Measurements from ENCODE around the gene EXOC2.

DNA sequence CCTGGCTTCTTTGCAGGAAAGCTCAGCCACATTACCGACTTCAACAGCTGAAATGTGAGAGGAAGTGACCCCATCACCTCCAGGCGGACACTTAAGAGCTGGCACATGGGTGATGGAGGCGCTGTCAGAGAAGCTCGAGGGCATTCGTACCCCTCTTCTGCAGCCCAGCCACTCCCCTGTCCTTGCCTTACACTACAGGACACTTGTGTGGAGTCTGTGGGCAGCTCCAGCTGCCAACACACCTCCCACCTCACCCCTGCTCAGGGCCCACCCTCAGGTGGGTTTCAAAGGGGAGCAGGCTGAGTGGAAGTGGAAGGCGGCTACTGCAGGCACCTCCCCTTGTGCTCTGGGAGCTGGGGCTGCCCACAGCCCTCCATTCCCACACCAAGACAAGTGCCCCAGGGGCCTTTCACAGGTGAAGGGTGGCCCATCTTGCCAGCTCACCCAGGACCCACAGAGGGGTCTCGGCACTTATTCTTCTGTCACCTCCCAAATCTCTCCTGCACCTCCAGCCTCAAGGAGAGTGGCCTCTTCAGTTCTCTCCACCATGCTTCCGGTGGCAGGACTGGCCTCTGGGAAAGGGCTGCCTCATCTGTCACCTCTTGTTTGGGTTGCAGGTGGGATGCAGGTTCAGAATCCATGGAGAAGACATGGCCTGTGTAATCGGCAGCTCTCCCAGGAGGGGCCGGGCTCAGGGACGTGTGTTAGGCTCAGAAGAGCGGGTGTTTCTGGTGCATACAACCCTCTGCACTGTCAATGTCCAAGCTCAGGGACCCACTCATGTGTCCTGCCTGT, 251.6 kb downstream of the EXOC2 start:
- TF ChIP-seq EGR1 (IDR thresholded peaks at IDR 0.05), result no peak
- no peak for TF ChIP-seq ZBTB7A (IDR thresholded peaks at IDR 0.05; ENCODE audit: low read depth)
